HEK293T (cell line): Measurements from ENCODE around the gene MID1IP1.

ENCODE experiments used
- ARNT ChIP-seq: fragments of 450-650 bp; IDR thresholded peaks from 2 replicates; pipeline ENCODE4 v1.6.1; 2017; ENCODE audit warnings: mild to moderate bottlenecking
- BHLHE40 ChIP-seq: fragments of 450-650 bp; IDR thresholded peaks from 2 replicates; pipeline ENCODE4 v1.6.1; 2016; ENCODE audit warnings: mild to moderate bottlenecking, moderate library complexity, borderline replicate concordance
- CTBP1 ChIP-seq: fragments of 450-650 bp; IDR thresholded peaks from 2 replicates; pipeline ENCODE4 v1.6.1; 2016; ENCODE audit warnings: borderline replicate concordance
- FOXA1 ChIP-seq: fragments of 450-650 bp; IDR thresholded peaks from 2 replicates; pipeline ENCODE4 v1.6.1; 2016; ENCODE audit warnings: mild to moderate bottlenecking
- FOXK2 ChIP-seq: fragments of 450-650 bp; IDR thresholded peaks from 2 replicates; pipeline ENCODE4 v1.6.1; 2016; ENCODE audit warnings: mild to moderate bottlenecking
- FOXM1 ChIP-seq: fragments of 450-650 bp; IDR thresholded peaks from 2 replicates; pipeline ENCODE4 v1.6.1; 2017; ENCODE audit warnings: mild to moderate bottlenecking, borderline replicate concordance
- LEF1 ChIP-seq: fragments of 450-650 bp; IDR thresholded peaks from 2 replicates; pipeline ENCODE4 v1.6.1; 2017; ENCODE audit warnings: mild to moderate bottlenecking, borderline replicate concordance
- NFRKB ChIP-seq: fragments of 450-650 bp; IDR thresholded peaks from 2 replicates; pipeline ENCODE4 v1.6.1; 2016; ENCODE audit warnings: mild to moderate bottlenecking, moderate library complexity
- SP1 ChIP-seq: fragments of 450-650 bp; IDR thresholded peaks from 2 replicates; pipeline ENCODE4 v1.6.1; 2017
- SUZ12 ChIP-seq: fragments of 450-650 bp; IDR thresholded peaks from 2 replicates; pipeline ENCODE4 v1.6.1; 2016; ENCODE audit warnings: mild to moderate bottlenecking
- TARDBP ChIP-seq: fragments of 450-650 bp; IDR thresholded peaks from 2 replicates; pipeline ENCODE4 v1.6.1; 2016
- TF ChIP-seq, protein P1 (sequence below): fragments of 450-650 bp; IDR thresholded peaks from 2 replicates; pipeline ENCODE4 v1.6.1; 2016

GRCh38 chrX:38806875-38807621, 5.8 kb downstream of the MID1IP1 start:
- TF ChIP-seq FOXK2, result no peak
- no peak for TF ChIP-seq FOXA1
- no peak for TF ChIP-seq FOXM1
- TF ChIP-seq, protein P1, sequence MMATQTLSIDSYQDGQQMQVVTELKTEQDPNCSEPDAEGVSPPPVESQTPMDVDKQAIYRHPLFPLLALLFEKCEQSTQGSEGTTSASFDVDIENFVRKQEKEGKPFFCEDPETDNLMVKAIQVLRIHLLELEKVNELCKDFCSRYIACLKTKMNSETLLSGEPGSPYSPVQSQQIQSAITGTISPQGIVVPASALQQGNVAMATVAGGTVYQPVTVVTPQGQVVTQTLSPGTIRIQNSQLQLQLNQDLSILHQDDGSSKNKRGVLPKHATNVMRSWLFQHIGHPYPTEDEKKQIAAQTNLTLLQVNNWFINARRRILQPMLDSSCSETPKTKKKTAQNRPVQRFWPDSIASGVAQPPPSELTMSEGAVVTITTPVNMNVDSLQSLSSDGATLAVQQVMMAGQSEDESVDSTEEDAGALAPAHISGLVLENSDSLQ, result no peak
- TF ChIP-seq TARDBP, result no peak
- no peak for TF ChIP-seq NFRKB
- TF ChIP-seq SUZ12, result no peak
- no peak for TF ChIP-seq SP1
- TF ChIP-seq ARNT, result no peak
- TF ChIP-seq BHLHE40, result no peak
- no peak for TF ChIP-seq CTBP1
- no peak for TF ChIP-seq LEF1
